Duodenal mucosa (tissue), 2 donors: ENCODE data around the gene PSMG3.
"Not testable (repeated sequence)": the region's sequence is repeated elsewhere in the genome, so short reads cannot be mapped to it uniquely, and the experiment has no call there.

Source experiments
- H3K27ac ChIP-seq: one replicate; pipeline ENCODE4 v1.7.0; 2013; ENCODE audit warnings: low read depth, low read length
- H3K27me3 ChIP-seq, 2 donors: one replicate each; pipeline ENCODE4 v1.7.0; 2013; ENCODE audit warnings: low read length in 2 of 2, control low read depth in 1 of 2; ENCODE audit not compliant: insufficient read depth in 2 of 2, control insufficient read depth in 1 of 2
- H3K36me3 ChIP-seq, 2 donors: one replicate each; pipeline ENCODE4 v1.7.0; 2013; ENCODE audit warnings: low read length in 2 of 2, control low read depth in 1 of 2; ENCODE audit not compliant: insufficient read depth in 2 of 2, control insufficient read depth in 1 of 2
- H3K4me1 ChIP-seq, 2 donors: one replicate each; pipeline ENCODE4 v1.7.0; 2013; ENCODE audit warnings: low read length in 2 of 2, control low read depth in 1 of 2; ENCODE audit not compliant: insufficient read depth in 2 of 2, control insufficient read depth in 1 of 2
- H3K4me3 ChIP-seq, 2 donors: one replicate each; pipeline ENCODE4 v1.7.0; 2013; ENCODE audit warnings: low read length in 2 of 2, low read depth in 1 of 2
- H3K9ac ChIP-seq, 2 donors: one replicate each; pipeline ENCODE4 v1.7.0; 2013; ENCODE audit warnings: low read length in 2 of 2, low read depth in 1 of 2
- H3K9me3 ChIP-seq, 2 donors: one replicate each; pipeline ENCODE4 v1.7.0; 2013; ENCODE audit warnings: low read length in 2 of 2, control low read depth in 1 of 2; ENCODE audit not compliant: control insufficient read depth in 1 of 2

PSMG3 gene

GRCh38 chr7:1590887-1591286, 21.1 kb upstream of the PSMG3 start:
- no peaks in the 10 kb centered on the region for H3K36me3 ChIP-seq
- H3K9me3 ChIP-seq, result peaks cover 7 to 8% of the 10 kb centered on the region in 2 donors
- H3K4me3 ChIP-seq, result no peak overlapping the region
- H3K27ac ChIP-seq, result no peak overlapping the region
- peaks cover 4 to 11% of the 10 kb centered on the region in 2 donors for H3K27me3 ChIP-seq
- no peak overlapping the region for H3K9ac ChIP-seq
- H3K4me1 ChIP-seq, result no peaks in the 10 kb centered on the region

- peaks cover 4 to 11% of the 10 kb centered on the region in 2 donors for H3K27me3 ChIP-seq
- no peak overlapping the region for H3K4me3 ChIP-seq
- no peaks in the 10 kb centered on the region for H3K36me3 ChIP-seq
- H3K9ac ChIP-seq, result no peak overlapping the region
- H3K9me3 ChIP-seq, result peaks cover 7 to 8% of the 10 kb centered on the region in 2 donors
- no peak overlapping the region for H3K27ac ChIP-seq
- no peaks in the 10 kb centered on the region for H3K4me1 ChIP-seq
Observed at GRCh38 chr7:1590476-1590875, 20.6 kb upstream of the PSMG3 start.

DNA sequence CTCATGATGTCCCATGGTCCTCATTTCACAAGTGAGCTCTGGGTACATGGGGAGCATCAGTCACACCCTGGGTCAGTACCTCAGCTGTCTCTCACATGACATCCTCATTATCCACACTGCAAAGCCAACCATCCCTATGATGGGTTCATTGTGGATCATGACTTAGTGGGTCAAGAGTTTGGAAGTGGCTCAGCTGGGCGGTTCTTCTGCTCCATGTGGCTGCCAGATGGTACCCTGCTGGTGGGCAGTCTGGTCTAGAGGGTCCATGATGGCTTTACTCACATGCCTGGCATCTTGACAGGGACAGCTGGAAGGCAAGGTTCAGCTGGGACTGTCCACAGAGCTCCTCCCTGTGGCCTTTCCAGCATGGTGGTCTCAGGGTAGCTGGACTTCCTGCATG, 19.1 kb upstream of the PSMG3 start:
- peaks cover 4 to 11% of the 10 kb centered on the region in 2 donors for H3K27me3 ChIP-seq
- no peak overlapping the region for H3K9ac ChIP-seq
- no peaks in the 10 kb centered on the region for H3K4me1 ChIP-seq
- no peaks in the 10 kb centered on the region for H3K36me3 ChIP-seq
- peaks cover 7 to 8% of the 10 kb centered on the region in 2 donors for H3K9me3 ChIP-seq
- no peak overlapping the region for H3K27ac ChIP-seq
- no peak overlapping the region for H3K4me3 ChIP-seq

DNA sequence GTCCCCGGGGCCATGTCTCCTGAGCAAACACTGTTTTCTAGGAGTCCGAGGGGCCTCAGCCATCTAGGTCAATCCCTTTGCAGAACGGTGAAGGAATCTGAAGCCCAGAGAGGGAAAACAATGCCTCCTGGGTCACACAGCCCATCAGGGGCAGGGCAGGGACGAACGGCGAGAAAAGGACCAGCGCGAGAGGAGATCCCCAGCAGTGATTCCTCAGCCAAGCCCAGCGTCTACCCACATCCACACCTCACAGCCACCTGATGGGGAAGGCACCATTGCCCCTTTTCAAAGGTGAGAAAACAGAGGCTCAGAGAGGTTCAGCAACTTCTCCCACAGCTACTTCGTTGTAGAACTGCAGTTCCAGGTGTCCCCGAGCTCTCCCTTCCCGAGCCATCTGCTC, 17.9 kb upstream of the PSMG3 start:
- Histone ChIP-seq H3K4me1 (no peaks in the 10 kb centered on the region), H3K36me3 (no peaks in the 10 kb centered on the region), H3K27ac (no peak overlapping the region), H3K27me3 (peaks cover 4 to 11% of the 10 kb centered on the region in 2 donors), H3K9me3 (peaks cover 7 to 8% of the 10 kb centered on the region in 2 donors), H3K9ac (no peak overlapping the region), H3K4me3 (no peak overlapping the region)

DNA sequence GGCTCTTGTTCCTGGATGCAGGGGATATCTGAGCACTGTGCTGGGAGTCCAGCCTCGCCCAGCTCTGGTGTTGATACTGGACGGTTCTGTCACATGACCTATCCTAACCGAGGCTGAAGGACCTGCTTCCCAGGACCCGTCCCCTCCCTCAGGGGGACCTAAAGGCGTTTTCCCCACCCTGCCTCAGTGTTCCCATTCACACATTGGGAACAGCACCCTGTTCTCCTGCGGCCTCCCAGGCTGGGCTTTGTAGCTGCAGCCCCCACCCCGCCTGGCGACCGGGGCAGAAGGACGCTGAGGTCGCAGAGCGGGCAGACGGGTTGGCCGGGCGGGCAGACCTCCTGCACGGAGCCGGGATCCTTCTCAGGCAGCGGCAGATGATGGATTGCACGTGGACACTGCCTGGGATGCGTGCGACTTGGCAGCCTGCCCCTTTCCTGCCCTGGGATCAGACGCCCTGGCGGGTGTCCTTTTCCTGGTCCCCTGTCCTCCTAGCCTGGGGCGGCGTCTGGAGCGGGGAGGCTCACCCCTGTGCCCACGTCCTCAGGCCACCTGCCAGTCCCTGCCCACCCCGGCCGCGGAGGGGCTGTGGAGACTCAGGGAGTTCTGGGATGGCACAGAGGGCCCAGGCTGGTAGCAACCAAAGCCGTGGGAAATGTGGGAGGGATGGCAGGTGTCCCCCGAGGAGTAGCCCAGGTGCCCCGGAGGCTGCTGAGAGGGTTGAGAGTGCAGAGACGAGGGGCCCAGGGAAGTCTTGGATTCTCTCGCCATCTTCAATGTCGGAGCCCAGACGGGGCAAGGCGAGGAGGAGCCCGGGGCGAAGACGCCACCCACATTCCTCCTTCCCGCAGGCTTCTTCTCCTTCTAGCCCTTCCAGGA, 17.2 kb upstream of the PSMG3 start:
- no peak overlapping the region for H3K4me3 ChIP-seq
- no peak overlapping the region for H3K9ac ChIP-seq
- no peak overlapping the region for H3K27ac ChIP-seq
- no peaks in the 10 kb centered on the region for H3K36me3 ChIP-seq
- no peaks in the 10 kb centered on the region for H3K4me1 ChIP-seq
- peaks cover 7 to 8% of the 10 kb centered on the region in 2 donors for H3K9me3 ChIP-seq
- H3K27me3 ChIP-seq, result peaks cover 4 to 11% of the 10 kb centered on the region in 2 donors

DNA sequence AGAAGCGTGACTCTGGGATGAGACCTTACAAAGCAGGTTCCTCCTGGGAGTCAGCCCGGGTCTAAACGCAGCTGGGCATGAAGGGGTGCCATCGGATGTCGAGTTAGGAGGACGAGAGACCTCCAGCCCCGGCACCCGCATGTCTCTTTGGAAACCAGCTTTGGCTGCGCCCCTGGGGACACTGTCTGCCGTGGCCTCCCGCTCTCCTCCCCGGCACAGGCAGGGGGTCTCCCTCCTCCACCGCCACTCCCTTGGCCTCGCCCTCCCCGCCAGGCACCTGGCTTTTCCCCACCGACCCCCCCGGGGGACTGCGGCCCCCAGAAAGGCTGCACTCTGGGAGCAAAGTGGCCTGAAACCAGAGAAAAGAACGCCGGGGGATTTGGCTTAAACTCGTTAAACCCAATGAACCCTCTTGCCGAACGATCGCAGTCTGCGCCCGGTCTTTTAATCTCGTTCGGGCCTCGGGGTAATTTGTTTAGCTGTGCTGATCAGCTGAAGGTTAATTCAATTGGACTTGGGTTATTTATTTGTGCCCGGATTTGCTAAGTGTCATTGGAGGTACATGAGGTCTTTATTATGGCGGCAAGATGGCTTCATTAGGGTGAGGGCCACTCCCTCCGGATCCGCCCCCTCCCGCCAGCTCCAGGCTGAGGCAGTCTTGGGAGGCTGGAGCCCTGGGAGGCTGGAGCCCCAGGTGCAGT, 16.4 kb upstream of the PSMG3 start:
- Histone ChIP-seq H3K4me3 (no peak overlapping the region), H3K9ac (no peak overlapping the region), H3K27me3 (peaks cover 4 to 11% of the 10 kb centered on the region in 2 donors), H3K27ac (no peak overlapping the region), H3K4me1 (no peaks in the 10 kb centered on the region), H3K36me3 (no peaks in the 10 kb centered on the region), H3K9me3 (peaks cover 7 to 8% of the 10 kb centered on the region in 2 donors)

- Histone ChIP-seq H3K9me3 (peaks cover 7 to 8% of the 10 kb centered on the region in 2 donors), H3K4me1 (no peaks in the 10 kb centered on the region), H3K9ac (no peak overlapping the region), H3K4me3 (no peak overlapping the region), H3K27me3 (peaks cover 4 to 11% of the 10 kb centered on the region in 2 donors), H3K27ac (no peak overlapping the region), H3K36me3 (no peaks in the 10 kb centered on the region)
Observed at GRCh38 chr7:1585142-1585981, 15.5 kb upstream of the PSMG3 start.

DNA sequence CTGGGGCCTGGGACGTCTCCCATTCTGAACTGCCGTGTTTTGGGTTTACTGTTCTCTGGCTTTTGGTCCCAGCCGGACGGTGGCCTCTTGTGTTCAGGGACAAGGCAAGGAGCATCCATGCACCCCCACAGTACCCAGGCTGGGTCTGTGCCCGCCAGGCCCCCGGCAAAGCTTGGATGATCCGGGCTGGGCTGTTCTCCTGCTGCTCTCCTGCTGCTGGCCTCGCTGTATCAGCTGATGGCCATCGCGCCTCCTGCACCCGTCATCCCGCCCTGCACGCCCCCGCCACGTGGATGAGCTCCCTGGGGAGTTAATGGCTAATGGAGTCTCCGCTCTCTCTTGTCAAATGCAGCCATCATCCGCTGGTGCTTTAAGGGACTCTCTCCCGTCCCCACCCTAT, 14.9 kb upstream of the PSMG3 start:
- Histone ChIP-seq H3K4me1 (peaks cover 0 to 2% of the 10 kb centered on the region in 2 donors), H3K4me3 (no peak overlapping the region), H3K36me3 (no peaks in the 10 kb centered on the region), H3K27me3 (peaks cover 4 to 11% of the 10 kb centered on the region in 2 donors), H3K27ac (no peak overlapping the region), H3K9me3 (peaks cover 7 to 8% of the 10 kb centered on the region in 2 donors), H3K9ac (no peak overlapping the region)

DNA sequence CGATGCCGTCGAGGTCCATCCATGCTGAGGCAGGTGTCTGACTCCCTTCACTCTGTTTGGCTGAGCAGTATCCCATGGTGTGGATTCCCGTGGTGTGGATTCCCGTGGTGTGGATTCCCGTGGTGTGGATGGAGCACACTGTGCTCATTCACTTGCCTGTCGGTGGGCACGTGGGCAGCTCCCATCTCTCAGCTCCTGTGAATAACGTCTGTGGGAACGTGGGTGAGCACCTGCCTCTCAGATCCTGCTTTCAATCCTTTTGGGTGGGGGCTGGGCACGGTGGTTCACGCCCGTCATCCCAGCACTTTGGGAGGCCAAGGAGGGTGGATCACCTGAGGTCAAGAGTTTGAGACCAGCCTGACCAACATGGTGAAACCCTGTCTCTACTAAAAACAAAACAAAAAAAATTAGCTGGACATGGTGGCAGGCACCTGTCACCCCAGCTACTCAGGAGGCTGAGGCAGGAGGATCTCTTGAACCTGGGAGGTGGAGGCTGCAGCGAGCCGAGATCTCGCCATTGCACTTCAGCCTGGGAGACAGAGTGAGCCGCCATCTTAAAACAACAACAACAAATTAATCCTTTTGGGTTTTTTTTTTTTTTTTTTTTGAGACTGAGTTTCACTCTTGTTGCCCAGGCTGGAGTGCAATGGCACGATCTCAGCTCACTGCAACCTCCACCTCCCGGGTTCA, 13.6 kb upstream of the PSMG3 start:
- H3K4me3 ChIP-seq, H3K27ac ChIP-seq, H3K27me3 ChIP-seq, H3K36me3 ChIP-seq, H3K9me3 ChIP-seq, H3K4me1 ChIP-seq, H3K9ac ChIP-seq: not testable (repeated sequence)
